ENCODE results near the gene NKAIN2.
A peak's percentile ranks its signal among the peaks of the same experiment; 100 is the strongest.

The NKAIN2 gene

DNA sequence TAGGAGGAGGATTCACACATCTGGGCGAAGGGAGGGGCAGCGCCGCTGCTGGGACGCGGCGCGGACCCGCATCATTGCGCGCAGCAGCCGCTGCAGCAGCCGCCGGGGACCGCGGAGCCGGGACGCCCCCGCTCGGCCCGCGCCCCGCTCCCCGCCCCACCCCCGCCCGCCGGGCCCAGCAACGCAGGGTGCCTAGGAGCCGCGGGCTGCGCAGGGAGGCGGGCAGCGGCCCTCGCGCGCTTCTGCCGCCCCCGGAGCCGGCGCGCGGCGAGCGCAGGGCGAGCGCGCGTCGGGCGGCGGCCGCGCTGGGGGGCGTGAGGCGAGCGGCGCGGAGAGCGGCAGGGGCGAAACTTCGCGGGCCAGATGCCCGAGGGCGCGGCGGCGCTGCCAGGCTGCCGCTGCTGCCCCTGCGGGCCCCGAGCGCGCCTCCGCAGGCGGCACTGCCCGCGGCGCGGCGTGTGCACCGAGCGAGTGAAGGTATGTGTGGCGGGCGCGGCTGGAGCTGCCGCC is at the start of gene NKAIN2:
Gene NKAIN2, plus strand, starts transcription at position 362 of the 510 bp plus-strand sequence.
- ATAC-seq (replicated peaks): peak; percentile 30 to 32
- peaks cover 40 to 42% of the 10 kb centered on the region in 2 donors for H3K27me3 Mint-ChIP-seq
- H3K36me3 Mint-ChIP-seq: no peaks in the 10 kb centered on the region
- peaks cover 8 to 18% of the 10 kb centered on the region in 2 donors for H3K4me1 Mint-ChIP-seq
- H3K9me3 Mint-ChIP-seq: no peaks in the 10 kb centered on the region
- peak within 1 kb of the TSS; percentile 56 for H3K27ac Mint-ChIP-seq
- no peak for DNase-seq
- H3K4me3 Mint-ChIP-seq: peak within 1 kb of the TSS; percentile 80 to 87

GRCh38 chr6:123759472-123759871 is 44.2 kb upstream of the NKAIN2 start:
- Mint-ChIP-seq H3K9me3 (no peaks in the 10 kb centered on the region), H3K36me3 (no peaks in the 10 kb centered on the region), H3K4me1 (no peaks in the 10 kb centered on the region), H3K27ac (no peak overlapping the region), H3K27me3 (no peaks in the 10 kb centered on the region), H3K4me3 (no peak overlapping the region)
- ATAC-seq (replicated peaks) (no peak), DNase-seq (no peak)

GRCh38 chr6:123763904-123764303 is 39.8 kb upstream of the NKAIN2 start:
- no peak overlapping the region for H3K27ac Mint-ChIP-seq
- no peaks in the 10 kb centered on the region for H3K4me1 Mint-ChIP-seq
- no peaks in the 10 kb centered on the region for H3K27me3 Mint-ChIP-seq
- H3K9me3 Mint-ChIP-seq: no peaks in the 10 kb centered on the region
- ATAC-seq (replicated peaks) (no peak), DNase-seq (no peak)
- no peaks in the 10 kb centered on the region for H3K36me3 Mint-ChIP-seq
- no peak overlapping the region for H3K4me3 Mint-ChIP-seq

DNA sequence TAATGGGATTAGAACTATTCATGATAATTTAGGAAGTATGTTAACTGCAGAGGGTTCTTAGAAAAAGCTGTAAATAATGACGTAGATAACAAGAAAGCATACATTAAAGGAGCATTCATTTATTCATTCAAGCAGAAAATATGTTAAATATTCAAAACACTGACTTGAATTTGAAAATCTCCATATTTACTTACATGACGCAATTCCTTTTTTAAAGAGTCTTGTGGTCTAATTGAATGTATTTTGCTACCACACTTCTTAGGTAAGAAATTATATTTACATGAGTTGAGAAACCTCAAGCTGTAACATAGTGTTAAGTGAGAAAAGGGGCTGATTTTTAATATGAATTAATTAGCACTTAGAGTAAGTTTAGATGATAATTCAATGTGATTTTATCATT is 38.9 kb upstream of the NKAIN2 start:
- Mint-ChIP-seq H3K9me3 (no peaks in the 10 kb centered on the region), H3K27me3 (no peaks in the 10 kb centered on the region), H3K4me3 (no peak overlapping the region), H3K36me3 (no peaks in the 10 kb centered on the region), H3K4me1 (no peaks in the 10 kb centered on the region), H3K27ac (no peak overlapping the region)
- DNase-seq: no peak
- ATAC-seq (replicated peaks): no peak

GRCh38 chr6:123768921-123769320 is 34.7 kb upstream of the NKAIN2 start:
- no peak overlapping the region for H3K4me3 Mint-ChIP-seq
- H3K36me3 Mint-ChIP-seq: no peaks in the 10 kb centered on the region
- DNase-seq: no peak
- no peaks in the 10 kb centered on the region for H3K27me3 Mint-ChIP-seq
- ATAC-seq (replicated peaks): no peak
- no peak overlapping the region for H3K27ac Mint-ChIP-seq
- H3K4me1 Mint-ChIP-seq: no peaks in the 10 kb centered on the region
- H3K9me3 Mint-ChIP-seq: no peaks in the 10 kb centered on the region

GRCh38 chr6:123769431-123769830 is 34.2 kb upstream of the NKAIN2 start:
- DNase-seq: no peak
- Mint-ChIP-seq H3K4me1 (no peaks in the 10 kb centered on the region), H3K27ac (no peak overlapping the region), H3K4me3 (no peak overlapping the region), H3K36me3 (no peaks in the 10 kb centered on the region), H3K9me3 (no peaks in the 10 kb centered on the region), H3K27me3 (no peaks in the 10 kb centered on the region)
- ATAC-seq (replicated peaks): no peak

DNA sequence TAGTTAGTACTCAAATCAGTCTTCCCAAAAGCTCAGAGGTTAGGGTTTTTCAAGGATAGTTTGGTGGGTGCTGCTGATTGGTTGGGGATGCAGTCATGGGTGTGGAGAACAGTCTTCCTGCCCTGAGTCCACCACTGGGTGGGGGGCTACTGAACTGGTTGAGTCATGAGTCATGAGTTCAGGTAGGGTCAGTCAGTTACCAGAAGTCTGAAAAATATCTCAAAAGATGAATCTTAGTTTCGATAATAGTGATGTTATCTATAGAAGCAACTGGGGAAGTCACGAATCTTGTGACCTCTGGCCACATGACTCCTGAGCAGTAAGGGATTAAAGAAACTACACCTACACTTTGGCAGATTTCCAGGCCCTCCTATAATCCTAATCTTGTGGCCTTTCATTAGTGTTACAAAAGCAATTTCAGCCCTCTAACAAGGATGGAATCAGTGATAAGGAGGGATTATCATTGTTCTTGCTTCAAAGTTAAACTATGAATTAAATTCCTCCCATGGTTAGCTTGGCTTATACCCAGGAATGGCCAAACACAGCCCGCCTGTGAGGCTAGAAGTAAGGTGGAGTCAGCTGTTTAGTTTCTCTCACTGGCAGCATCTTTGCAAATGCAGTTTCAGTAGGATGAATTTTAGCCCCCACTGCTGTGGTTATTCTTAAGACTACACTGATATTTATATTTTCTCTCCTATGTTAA is 33.3 kb upstream of the NKAIN2 start:
- ATAC-seq (replicated peaks) (no peak), DNase-seq (no peak)
- no peaks in the 10 kb centered on the region for H3K4me1 Mint-ChIP-seq

DNA sequence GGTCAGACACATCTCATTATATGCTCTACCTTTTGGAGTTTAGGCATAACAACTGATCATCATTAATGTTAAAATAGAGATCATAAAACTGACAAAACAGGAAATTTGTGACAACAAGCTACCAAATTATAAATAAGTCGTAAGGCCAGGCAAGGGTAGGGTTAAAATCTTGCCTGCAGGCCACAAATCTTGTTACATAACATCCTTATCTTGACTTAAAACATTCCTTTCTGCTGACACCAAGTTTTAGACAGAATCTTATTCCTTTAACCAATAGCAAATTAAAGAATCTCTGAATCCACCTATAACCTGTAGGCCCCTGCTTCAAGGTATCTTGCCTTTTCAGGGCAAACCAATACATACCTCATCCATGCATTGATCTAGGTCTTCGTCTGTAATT is 32.5 kb upstream of the NKAIN2 start:
- H3K27ac Mint-ChIP-seq: no peak overlapping the region

More for the DNA sequence above, 33.3 kb upstream of the NKAIN2 start:
- no peak overlapping the region for H3K27ac Mint-ChIP-seq
- H3K9me3 Mint-ChIP-seq: no peaks in the 10 kb centered on the region
- no peak overlapping the region for H3K4me3 Mint-ChIP-seq
- no peaks in the 10 kb centered on the region for H3K27me3 Mint-ChIP-seq
- H3K36me3 Mint-ChIP-seq: no peaks in the 10 kb centered on the region

GRCh38 chr6:123777563-123777962 is 26.1 kb upstream of the NKAIN2 start:
- H3K36me3 Mint-ChIP-seq: no peaks in the 10 kb centered on the region
- no peaks in the 10 kb centered on the region for H3K27me3 Mint-ChIP-seq
- no peak overlapping the region for H3K27ac Mint-ChIP-seq
- ATAC-seq (replicated peaks) (no peak), DNase-seq (no peak)
- H3K4me3 Mint-ChIP-seq: no peak overlapping the region
- no peaks in the 10 kb centered on the region for H3K9me3 Mint-ChIP-seq
- no peaks in the 10 kb centered on the region for H3K4me1 Mint-ChIP-seq

More for the DNA sequence above, 32.5 kb upstream of the NKAIN2 start:
- no peaks in the 10 kb centered on the region for H3K36me3 Mint-ChIP-seq
- H3K4me1 Mint-ChIP-seq: no peaks in the 10 kb centered on the region
- no peak overlapping the region for H3K4me3 Mint-ChIP-seq
- DNase-seq (no peak), ATAC-seq (replicated peaks) (no peak)
- no peaks in the 10 kb centered on the region for H3K9me3 Mint-ChIP-seq
- H3K27me3 Mint-ChIP-seq: no peaks in the 10 kb centered on the region

DNA sequence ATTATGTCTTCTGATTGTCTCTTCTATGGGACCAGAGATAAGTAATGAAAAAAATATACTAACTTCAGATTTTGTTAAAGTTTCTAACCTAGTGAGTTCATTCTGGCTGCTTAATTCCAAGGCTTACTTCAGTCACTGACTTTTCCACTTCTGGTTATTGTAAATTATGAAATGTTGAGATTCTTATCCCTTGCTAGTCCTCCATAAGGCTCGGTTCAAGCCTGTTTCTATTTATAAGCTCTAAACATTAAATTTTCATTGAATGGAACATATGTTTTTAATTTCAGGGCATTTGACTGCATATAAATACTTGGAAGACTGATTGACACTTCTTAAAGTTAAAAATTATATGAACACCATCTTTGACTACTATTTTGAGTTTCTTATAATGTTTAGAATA is 23.6 kb upstream of the NKAIN2 start:
- Mint-ChIP-seq H3K36me3 (no peaks in the 10 kb centered on the region), H3K4me1 (no peaks in the 10 kb centered on the region), H3K27me3 (no peaks in the 10 kb centered on the region), H3K4me3 (no peak overlapping the region), H3K9me3 (no peaks in the 10 kb centered on the region), H3K27ac (no peak overlapping the region)
- ATAC-seq (replicated peaks) (no peak), DNase-seq (no peak)

DNA sequence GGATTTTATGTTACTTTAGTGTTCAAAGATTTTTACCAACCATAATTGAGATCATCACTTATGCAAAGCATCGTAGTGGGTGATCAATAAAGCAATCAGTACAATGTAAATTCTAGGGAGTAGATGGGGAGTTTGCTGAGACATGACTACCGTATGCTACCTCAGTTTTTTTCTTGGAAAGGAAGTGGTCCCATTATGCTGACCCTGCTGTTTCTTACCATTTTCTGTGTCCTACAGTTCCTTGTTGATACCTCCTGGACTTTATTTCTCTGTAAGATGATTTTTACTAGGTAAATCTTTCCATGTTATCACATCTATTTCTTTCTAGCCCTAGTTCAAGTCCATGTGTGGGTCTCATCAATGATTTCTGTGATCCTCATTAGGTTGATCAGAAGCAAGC is 19.3 kb upstream of the NKAIN2 start:
- Mint-ChIP-seq H3K4me1 (peaks cover 4 to 7% of the 10 kb centered on the region in 2 donors), H3K27ac (no peak overlapping the region), H3K36me3 (no peaks in the 10 kb centered on the region), H3K27me3 (peaks cover 0 to 2% of the 10 kb centered on the region in 2 donors), H3K9me3 (no peaks in the 10 kb centered on the region), H3K4me3 (no peak overlapping the region)
- DNase-seq: no peak
- ATAC-seq (replicated peaks): no peak

DNA sequence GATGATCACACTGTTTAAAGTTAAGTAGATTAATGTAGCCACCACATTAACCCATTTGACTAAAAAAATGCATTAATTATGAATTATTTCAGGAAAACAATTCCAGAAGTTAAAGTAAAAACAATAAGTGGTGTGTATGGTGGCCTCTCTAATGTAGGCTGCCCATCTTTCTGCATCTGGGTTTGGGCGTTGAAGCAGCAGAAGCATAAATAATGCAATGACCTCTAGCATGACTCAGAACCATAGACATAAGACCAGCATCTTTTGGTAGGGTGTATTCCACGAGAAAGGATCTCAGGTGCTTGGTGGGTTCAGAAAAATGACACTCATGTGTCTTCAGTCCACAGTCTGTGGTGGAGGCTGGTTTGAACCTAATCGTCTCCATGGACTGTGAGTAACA is 18.6 kb upstream of the NKAIN2 start:
- H3K27me3 Mint-ChIP-seq: peaks cover 0 to 8% of the 10 kb centered on the region in 2 donors
- no peak overlapping the region for H3K4me3 Mint-ChIP-seq
- peaks cover 4 to 7% of the 10 kb centered on the region in 2 donors for H3K4me1 Mint-ChIP-seq
- ATAC-seq (replicated peaks) (no peak), DNase-seq (no peak)
- no peaks in the 10 kb centered on the region for H3K9me3 Mint-ChIP-seq
- no peak overlapping the region for H3K27ac Mint-ChIP-seq
- no peaks in the 10 kb centered on the region for H3K36me3 Mint-ChIP-seq

- H3K4me1 Mint-ChIP-seq: peaks cover 4 to 7% of the 10 kb centered on the region in 2 donors
- ATAC-seq (replicated peaks) (no peak), DNase-seq (no peak)
- H3K27me3 Mint-ChIP-seq: peaks cover 0 to 8% of the 10 kb centered on the region in 2 donors
- no peak overlapping the region for H3K4me3 Mint-ChIP-seq
- no peaks in the 10 kb centered on the region for H3K9me3 Mint-ChIP-seq
- no peaks in the 10 kb centered on the region for H3K36me3 Mint-ChIP-seq
- H3K27ac Mint-ChIP-seq: no peak overlapping the region
Observed at GRCh38 chr6:123788319-123788718, 15.3 kb upstream of the NKAIN2 start.

GRCh38 chr6:123794190-123794589 is 9.5 kb upstream of the NKAIN2 start:
- Mint-ChIP-seq H3K9me3 (no peaks in the 10 kb centered on the region), H3K36me3 (no peaks in the 10 kb centered on the region), H3K27ac (no peak overlapping the region), H3K27me3 (peaks cover 0 to 14% of the 10 kb centered on the region in 2 donors), H3K4me3 (no peak overlapping the region), H3K4me1 (no peaks in the 10 kb centered on the region)
- no peak for ATAC-seq (replicated peaks)
- no peak for DNase-seq

DNA sequence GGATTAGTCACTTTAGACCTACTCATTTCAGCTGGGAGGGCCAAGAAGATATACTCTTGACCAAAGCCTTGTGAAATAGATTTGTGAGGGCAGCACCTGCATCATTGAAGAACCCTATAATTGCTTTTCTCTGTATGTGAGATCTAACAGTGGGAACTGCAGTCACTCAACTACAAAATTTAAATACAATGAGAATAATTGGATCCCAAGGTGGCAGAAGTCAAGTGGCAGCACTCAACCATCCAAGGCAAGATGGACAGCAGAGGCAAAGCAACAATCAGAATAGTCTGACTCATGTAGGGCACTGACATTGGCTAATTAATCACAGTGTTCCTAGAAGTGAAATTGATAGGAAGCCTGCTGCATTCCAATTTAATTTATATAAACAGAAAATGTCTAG is 8.9 kb upstream of the NKAIN2 start:
- Mint-ChIP-seq H3K27me3 (peaks cover 0 to 8% of the 10 kb centered on the region in 2 donors), H3K4me1 (no peaks in the 10 kb centered on the region), H3K36me3 (no peaks in the 10 kb centered on the region), H3K27ac (no peak overlapping the region), H3K9me3 (no peaks in the 10 kb centered on the region), H3K4me3 (no peak overlapping the region)
- DNase-seq: no peak
- no peak for ATAC-seq (replicated peaks)
